Measurements from ENCODE around the gene FBXL4. TPM values are rescaled to one million over a fixed set of nuclear protein-coding genes. Genes with fewer than 3 reads are reported as not detected.

FBXL4 gene
- total and polyA plus RNA-seq, 2 of the 8 experiments (the other 6 are each of a cell fraction or from before 2014, with no cell fraction given) = 6.9 to 13.8 TPM

- H4K20me1 ChIP-seq (replicated peaks in 1 of 2; ENCODE audit: control insufficient read depth in 1 of 2, insufficient read depth in 2 of 2, low read length in 2 of 2) = peaks cover 0 to 2% of the 10 kb centered on the region in 2 experiments
- no peak overlapping the region for H4K91ac ChIP-seq (replicated peaks; ENCODE audit: insufficient read length, low read length)
- DNase-seq (ENCODE audit: low read depth in 1 of 2, low spot score in 2 of 2) (no peak), FAIRE-seq (no peak)
- no peak overlapping the region for H2BK12ac ChIP-seq (ENCODE audit: low read depth, low read length)
- H3K9ac ChIP-seq (replicated peaks in 1 of 4; ENCODE audit: extremely low read depth in 1 of 4, low read depth in 3 of 4, low read length in 3 of 4) = no peak overlapping the region
- H2BK15ac ChIP-seq (ENCODE audit: low read length) = no peak overlapping the region
- H3K4ac ChIP-seq (replicated peaks; ENCODE audit: insufficient read length, low read depth, low read length) = no peak overlapping the region
- no peaks in the 10 kb centered on the region for H3K79me2 ChIP-seq (ENCODE audit: control insufficient read depth in 1 of 2, insufficient read depth in 2 of 2, low read length in 2 of 2)
- peak; percentile 19; the same call in 1 of the 2 replicates for TF ChIP-seq SUZ12 (IDR thresholded peaks at IDR 0.05; ENCODE audit: low read length)
- TF ChIP-seq TAF7 (optimal IDR thresholded peaks at IDR 0.05; ENCODE audit: borderline replicate concordance, low read depth, low read length) = no peak
- no peak overlapping the region for H3K18ac ChIP-seq (ENCODE audit: extremely low read depth, low read length)
- H2BK20ac ChIP-seq (ENCODE audit: low read length) = no peak overlapping the region
- H2AFZ ChIP-seq (ENCODE audit: low read length) = no peak overlapping the region
- H2AK5ac ChIP-seq (ENCODE audit: low read depth, low read length) = no peak overlapping the region
- H3K56ac ChIP-seq (replicated peaks; ENCODE audit: insufficient read length, low read depth, low read length) = no peak overlapping the region
- no peaks in the 10 kb centered on the region for H3K9me3 ChIP-seq (ENCODE audit: insufficient read depth in 2 of 2, low read depth in 1 of 2, low read length in 1 of 2)
- no peak overlapping the region for H3K27ac ChIP-seq (ENCODE audit: low read depth, low read length)
- POLR2A ChIA-PET (ENCODE audit: partially characterized antibody) = no interaction called here
- H3K4me2 ChIP-seq (ENCODE audit: insufficient read depth in 1 of 2, low read depth in 2 of 2, low read length in 2 of 2) = peak overlapping the region; percentile 64 to 83
- no peak overlapping the region for H3K23ac ChIP-seq (ENCODE audit: insufficient read length)
- H3K4me1 ChIP-seq (replicated peaks in 1 of 4; ENCODE audit: control insufficient read depth in 3 of 4, insufficient read depth in 4 of 4, low read length in 3 of 4) = peaks cover 2 to 6% (median 3%) of the 10 kb centered on the region in 4 experiments; a peak in 6 of 7 replicates
- H3K27me3 ChIP-seq (replicated peaks in 1 of 4; ENCODE audit: control insufficient read depth in 3 of 4, extremely low read depth in 1 of 4, insufficient read depth in 3 of 4, low read length in 3 of 4) = peaks cover 18 to 43% (median 34%) of the 10 kb centered on the region in 4 experiments; a peak in 6 of 7 replicates
- H2BK120ac ChIP-seq (replicated peaks; ENCODE audit: low read depth, low read length) = no peak overlapping the region
- WGBS, 2 experiments (ENCODE audit: extremely low coverage in 1 of 2, insufficient coverage in 1 of 2, insufficient read length in 1 of 2, insufficient replicate concordance in 2 of 2, low coverage in 1 of 2, low lambda C conversion rate in 2 of 2, missing lambda C conversion rate in 1 of 2) = 82% methylated on average over 14 of the region's 18 CpGs; no CpG with 5 or more reads in 1 of the 2 experiments
- H3K23me2 ChIP-seq (ENCODE audit: low read depth, low read length) = no peaks in the 10 kb centered on the region; the same call in 1 of the 2 replicates
- CTCF ChIA-PET (ENCODE audit: partially characterized antibody) = interaction anchor here (1.1 to 8.5 kb wide), 6 partner anchors 16 to 888 kb away, joined by 3 to 79 read pairs (median 4); partner anchors contain the start of gene POU3F2
- no peak overlapping the region for H3K14ac ChIP-seq (ENCODE audit: insufficient read length)
- no peak overlapping the region for H4K5ac ChIP-seq (ENCODE audit: insufficient read length, low read depth, low read length)
- no peaks in the 10 kb centered on the region for H3K79me1 ChIP-seq (ENCODE audit: low read depth, low read length)
- H3K4me3 ChIP-seq (ENCODE audit: extremely low read depth in 1 of 4, insufficient read depth in 2 of 4, low read depth in 3 of 4, low read length in 4 of 4) = peak overlapping the region; percentile 16 to 51 (median 32); a peak in 4 of 8 replicates
- H4K8ac ChIP-seq (ENCODE audit: extremely low read depth, insufficient read depth, low read length) = peak overlapping the region; percentile 93; the same call in 1 of the 2 replicates
- no peaks in the 10 kb centered on the region; a peak in 1 of 8 replicates for H3K36me3 ChIP-seq (ENCODE audit: control insufficient read depth in 2 of 4, insufficient read depth in 4 of 4, low read length in 3 of 4)
- H2BK5ac ChIP-seq (ENCODE audit: low read depth, low read length) = no peak overlapping the region
Measured at GRCh38 chr6:98848539-98849242, 99.1 kb downstream of the FBXL4 start.

All from H1 (cell line).